Breast epithelium (tissue), 3 donors: ENCODE measurements around the gene SLC9A6.

ENCODE experiments used
- POLR2AphosphoS5 ChIP-seq, 3 donors: sonication (generic); formaldehyde crosslinking; IDR thresholded peaks; one replicate each; pipeline ENCODE4 v1.6.1; 2017; ENCODE audit warnings: antibody characterized with exemption in 3 of 3
- TF ChIP-seq, protein P1 (sequence below), 3 donors: fragments of 450-650 bp; IDR thresholded peaks; one replicate each; pipeline ENCODE4 v1.5.1; 2016 to 2017; ENCODE audit warnings: antibody characterized with exemption in 3 of 3, mild to moderate bottlenecking in 3 of 3, moderate library complexity in 3 of 3

DNA sequence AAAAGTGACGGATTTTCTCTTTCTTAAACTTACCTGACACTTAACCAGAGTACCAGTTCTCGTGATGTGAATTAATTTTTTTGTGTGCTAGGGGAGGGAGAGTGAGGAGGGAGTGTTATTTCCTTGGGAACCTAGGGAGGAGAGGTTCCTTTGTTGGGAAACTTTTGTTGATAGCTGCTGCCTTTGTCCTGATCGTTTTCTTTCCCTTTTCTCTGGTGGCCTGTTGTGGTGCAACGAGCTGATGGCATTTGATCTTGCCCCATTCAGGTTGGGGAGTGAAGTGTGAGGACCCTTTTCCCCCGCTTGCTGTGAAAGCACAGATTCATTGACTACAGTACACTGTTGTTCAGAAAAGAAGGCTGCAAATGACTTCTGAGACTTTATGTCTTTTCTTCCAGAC lies 59.8 kb downstream of the SLC9A6 start:
- TF ChIP-seq, protein P1, sequence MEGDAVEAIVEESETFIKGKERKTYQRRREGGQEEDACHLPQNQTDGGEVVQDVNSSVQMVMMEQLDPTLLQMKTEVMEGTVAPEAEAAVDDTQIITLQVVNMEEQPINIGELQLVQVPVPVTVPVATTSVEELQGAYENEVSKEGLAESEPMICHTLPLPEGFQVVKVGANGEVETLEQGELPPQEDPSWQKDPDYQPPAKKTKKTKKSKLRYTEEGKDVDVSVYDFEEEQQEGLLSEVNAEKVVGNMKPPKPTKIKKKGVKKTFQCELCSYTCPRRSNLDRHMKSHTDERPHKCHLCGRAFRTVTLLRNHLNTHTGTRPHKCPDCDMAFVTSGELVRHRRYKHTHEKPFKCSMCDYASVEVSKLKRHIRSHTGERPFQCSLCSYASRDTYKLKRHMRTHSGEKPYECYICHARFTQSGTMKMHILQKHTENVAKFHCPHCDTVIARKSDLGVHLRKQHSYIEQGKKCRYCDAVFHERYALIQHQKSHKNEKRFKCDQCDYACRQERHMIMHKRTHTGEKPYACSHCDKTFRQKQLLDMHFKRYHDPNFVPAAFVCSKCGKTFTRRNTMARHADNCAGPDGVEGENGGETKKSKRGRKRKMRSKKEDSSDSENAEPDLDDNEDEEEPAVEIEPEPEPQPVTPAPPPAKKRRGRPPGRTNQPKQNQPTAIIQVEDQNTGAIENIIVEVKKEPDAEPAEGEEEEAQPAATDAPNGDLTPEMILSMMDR (IDR thresholded peaks at IDR 0.05), result no peak
- TF ChIP-seq POLR2AphosphoS5 (IDR thresholded peaks at IDR 0.05), result no peak
